ENCODE measurements around the gene DFFB. TPM values are rescaled to one million over a fixed set of nuclear protein-coding genes. Genes with fewer than 3 reads are reported as not detected.

DFFB gene
- total and polyA plus RNA-seq, 9 of the 15 experiments (the other 6 are each of a cell fraction or from before 2014, with no cell fraction given) = 2.3 to 15.8 (median 11.5) TPM

GRCh38 chr1:3907031-3907534, 49.8 kb downstream of the DFFB start (continued):
- TF ChIP-seq BCOR (IDR thresholded peaks at IDR 0.05) = no peak
- TF ChIP-seq SAFB (IDR thresholded peaks at IDR 0.05; ENCODE audit: borderline replicate concordance, low read depth, low read length) = peak; percentile 41; the same call in 1 of the 2 replicates
- TF ChIP-seq GTF2E2 (tag; IDR thresholded peaks at IDR 0.05) = no peak
- no peak for TF ChIP-seq SP1 (CRISPR knock-in tag; IDR thresholded peaks at IDR 0.05)
- no peak for TF ChIP-seq ZNF77 (CRISPR knock-in tag; IDR thresholded peaks at IDR 0.05)
- peak; percentile 54; the same call in 1 of the 2 replicates for TF ChIP-seq REST (IDR thresholded peaks at IDR 0.05; ENCODE audit: borderline replicate concordance)
- TF ChIP-seq REST (CRISPR knock-in tag; IDR thresholded peaks at IDR 0.05; ENCODE audit: low read depth) = no peak
- TF ChIP-seq ZNF316 (IDR thresholded peaks at IDR 0.05) = no peak
- TF ChIP-seq, protein P1, sequence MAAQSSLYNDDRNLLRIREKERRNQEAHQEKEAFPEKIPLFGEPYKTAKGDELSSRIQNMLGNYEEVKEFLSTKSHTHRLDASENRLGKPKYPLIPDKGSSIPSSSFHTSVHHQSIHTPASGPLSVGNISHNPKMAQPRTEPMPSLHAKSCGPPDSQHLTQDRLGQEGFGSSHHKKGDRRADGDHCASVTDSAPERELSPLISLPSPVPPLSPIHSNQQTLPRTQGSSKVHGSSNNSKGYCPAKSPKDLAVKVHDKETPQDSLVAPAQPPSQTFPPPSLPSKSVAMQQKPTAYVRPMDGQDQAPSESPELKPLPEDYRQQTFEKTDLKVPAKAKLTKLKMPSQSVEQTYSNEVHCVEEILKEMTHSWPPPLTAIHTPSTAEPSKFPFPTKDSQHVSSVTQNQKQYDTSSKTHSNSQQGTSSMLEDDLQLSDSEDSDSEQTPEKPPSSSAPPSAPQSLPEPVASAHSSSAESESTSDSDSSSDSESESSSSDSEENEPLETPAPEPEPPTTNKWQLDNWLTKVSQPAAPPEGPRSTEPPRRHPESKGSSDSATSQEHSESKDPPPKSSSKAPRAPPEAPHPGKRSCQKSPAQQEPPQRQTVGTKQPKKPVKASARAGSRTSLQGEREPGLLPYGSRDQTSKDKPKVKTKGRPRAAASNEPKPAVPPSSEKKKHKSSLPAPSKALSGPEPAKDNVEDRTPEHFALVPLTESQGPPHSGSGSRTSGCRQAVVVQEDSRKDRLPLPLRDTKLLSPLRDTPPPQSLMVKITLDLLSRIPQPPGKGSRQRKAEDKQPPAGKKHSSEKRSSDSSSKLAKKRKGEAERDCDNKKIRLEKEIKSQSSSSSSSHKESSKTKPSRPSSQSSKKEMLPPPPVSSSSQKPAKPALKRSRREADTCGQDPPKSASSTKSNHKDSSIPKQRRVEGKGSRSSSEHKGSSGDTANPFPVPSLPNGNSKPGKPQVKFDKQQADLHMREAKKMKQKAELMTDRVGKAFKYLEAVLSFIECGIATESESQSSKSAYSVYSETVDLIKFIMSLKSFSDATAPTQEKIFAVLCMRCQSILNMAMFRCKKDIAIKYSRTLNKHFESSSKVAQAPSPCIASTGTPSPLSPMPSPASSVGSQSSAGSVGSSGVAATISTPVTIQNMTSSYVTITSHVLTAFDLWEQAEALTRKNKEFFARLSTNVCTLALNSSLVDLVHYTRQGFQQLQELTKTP (IDR thresholded peaks at IDR 0.05; ENCODE audit: low read depth in 1 of 2, partially characterized antibody in 2 of 2) = no peak
- TF ChIP-seq HNRNPL (IDR thresholded peaks at IDR 0.05; ENCODE audit: low read depth, low read length) = no peak
- TF ChIP-seq SIN3A (IDR thresholded peaks at IDR 0.05; ENCODE audit: borderline replicate concordance in 2 of 2, control insufficient read depth in 1 of 2, low read depth in 2 of 2, low read length in 2 of 2) = no peak
- TF ChIP-seq LARP7 (IDR thresholded peaks at IDR 0.05) = no peak
- TF ChIP-seq POLR3A (IDR thresholded peaks at IDR 0.05; ENCODE audit: borderline replicate concordance, extremely low read depth, insufficient read depth, insufficient read length) = no peak
- no peak for TF ChIP-seq ZHX1 (conservative IDR thresholded peaks at IDR 0.05; ENCODE audit: low read length)

Measured in K562 (cell line).